ENCODE measurements around the gene PWP1.

PWP1 gene

DNA sequence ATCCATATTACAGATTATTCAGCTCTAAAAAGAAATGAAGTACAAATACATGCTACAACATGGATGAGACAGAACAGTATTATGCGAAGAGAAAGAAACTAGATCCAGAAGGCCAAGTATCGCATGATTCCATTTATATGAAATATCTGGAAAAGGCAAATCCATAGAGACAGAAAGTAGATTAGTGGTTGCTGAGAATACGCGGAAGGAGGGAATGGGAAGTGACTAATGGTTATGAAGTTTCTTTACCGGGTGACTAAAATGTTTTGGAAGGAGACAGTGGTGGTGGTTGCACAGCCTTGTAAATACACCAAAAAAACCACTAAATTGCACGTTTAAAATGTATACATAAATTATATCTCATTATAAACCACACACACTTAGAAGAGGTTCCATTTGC lies 62.9 kb downstream of the PWP1 start:
- Histone ChIP-seq H3K36me3 (ENCODE audit: insufficient read depth, low read length) (peaks cover 76% of the 10 kb centered on the region), H3K9ac (ENCODE audit: low read depth, low read length) (peak overlapping the region; percentile 69), H3K27me3 (ENCODE audit: control insufficient read depth, insufficient read depth, low read length) (no peaks in the 10 kb centered on the region), H3K4me2 (ENCODE audit: low read length) (peak overlapping the region; percentile 76), H3K4me3 (ENCODE audit: low read length) (peak overlapping the region; percentile 45), H3K9me3 (replicated peaks; ENCODE audit: low read length) (no peaks in the 10 kb centered on the region), H3K4me1 (ENCODE audit: control insufficient read depth, insufficient read depth, low read length) (peaks cover 51% of the 10 kb centered on the region)

DNA sequence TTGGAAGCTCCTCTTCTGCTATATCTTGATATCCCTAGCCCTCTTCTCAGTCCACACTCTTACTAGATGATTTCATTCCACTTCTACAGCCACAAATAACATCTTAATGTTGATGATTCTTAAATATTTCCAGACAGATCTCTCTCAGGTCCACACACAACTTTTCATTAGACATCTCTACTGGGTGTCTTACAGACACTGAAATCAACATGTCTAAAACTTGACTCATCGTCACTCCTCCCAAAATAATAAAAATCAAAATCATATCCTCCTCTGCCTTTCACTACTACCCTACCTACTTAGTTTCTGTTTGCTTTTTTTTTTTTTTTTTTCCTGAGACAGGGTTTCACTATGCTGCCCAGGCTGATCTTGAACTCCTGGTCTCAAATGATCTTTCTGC lies 63.5 kb downstream of the PWP1 start:
- Histone ChIP-seq H3K4me2 (ENCODE audit: low read length) (peak overlapping the region; percentile 76), H3K36me3 (ENCODE audit: insufficient read depth, low read length) (peaks cover 76% of the 10 kb centered on the region), H3K4me1 (ENCODE audit: control insufficient read depth, insufficient read depth, low read length) (peaks cover 51% of the 10 kb centered on the region), H3K9ac (ENCODE audit: low read depth, low read length) (peak overlapping the region; percentile 62), H3K9me3 (replicated peaks; ENCODE audit: low read length) (no peaks in the 10 kb centered on the region), H3K4me3 (ENCODE audit: low read length) (peak overlapping the region; percentile 45), H3K27me3 (ENCODE audit: control insufficient read depth, insufficient read depth, low read length) (no peaks in the 10 kb centered on the region)

DNA sequence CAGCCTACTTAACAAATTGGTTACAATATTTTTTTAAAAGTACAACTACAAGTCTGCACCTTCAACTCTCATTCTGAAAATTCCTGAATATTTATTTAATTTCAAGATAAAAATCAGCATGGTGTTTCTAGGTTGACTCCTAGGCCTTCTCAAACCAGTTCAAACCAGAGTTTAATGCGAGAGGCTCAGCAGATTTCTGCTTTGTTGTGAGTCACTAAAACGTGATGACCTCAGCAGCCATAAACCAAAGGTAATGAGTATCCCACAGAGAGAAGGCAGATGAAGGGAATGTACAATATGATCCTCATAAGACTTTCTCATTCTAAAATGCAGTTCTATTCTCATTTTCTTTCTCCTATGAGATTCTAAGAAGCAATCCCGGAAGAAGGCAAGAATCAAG lies 73.8 kb downstream of the PWP1 start:
- Histone ChIP-seq H3K9ac (ENCODE audit: low read depth, low read length) (peak overlapping the region; percentile 98), H3K4me2 (ENCODE audit: low read length) (peak overlapping the region; percentile 100), H3K27me3 (ENCODE audit: control insufficient read depth, insufficient read depth, low read length) (no peaks in the 10 kb centered on the region), H3K4me3 (ENCODE audit: low read length) (peak overlapping the region; percentile 99), H3K4me1 (ENCODE audit: control insufficient read depth, insufficient read depth, low read length) (peaks cover 14% of the 10 kb centered on the region), H3K36me3 (ENCODE audit: insufficient read depth, low read length) (peaks cover 42% of the 10 kb centered on the region), H3K9me3 (replicated peaks; ENCODE audit: low read length) (no peaks in the 10 kb centered on the region)

DNA sequence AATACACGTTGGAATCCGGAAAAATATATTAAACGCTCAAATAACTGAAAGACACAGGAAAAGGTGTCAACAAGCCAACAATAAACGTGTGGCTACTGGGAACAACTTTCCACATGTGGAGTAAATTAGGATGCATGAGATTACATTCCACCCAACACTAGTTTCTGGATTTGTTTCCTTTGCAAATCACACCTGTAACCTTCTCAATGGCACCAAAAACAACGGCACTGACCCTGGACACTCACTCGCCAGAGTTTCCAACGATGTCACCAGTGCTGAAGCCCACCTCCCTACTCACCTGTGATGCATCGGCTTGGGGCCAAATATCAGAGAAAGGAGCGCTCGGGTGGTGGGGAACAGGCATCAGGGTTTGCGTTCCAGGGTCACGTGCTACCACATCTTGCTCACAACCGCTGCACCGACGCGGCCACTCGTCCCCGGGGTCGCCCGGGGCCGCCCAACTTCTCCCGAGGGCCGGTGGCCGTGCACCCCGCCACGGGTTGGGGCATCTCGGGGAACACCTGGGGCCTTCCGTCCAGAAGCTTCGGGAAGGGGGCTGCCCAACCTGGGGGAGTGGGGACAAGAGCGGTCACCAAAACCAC lies 74.7 kb downstream of the PWP1 start:
- Histone ChIP-seq H3K9me3 (replicated peaks; ENCODE audit: low read length) (no peaks in the 10 kb centered on the region), H3K4me3 (ENCODE audit: low read length) (peak overlapping the region; percentile 99), H3K4me2 (ENCODE audit: low read length) (peak overlapping the region; percentile 100), H3K36me3 (ENCODE audit: insufficient read depth, low read length) (peaks cover 34% of the 10 kb centered on the region), H3K4me1 (ENCODE audit: control insufficient read depth, insufficient read depth, low read length) (peaks cover 14% of the 10 kb centered on the region), H3K27me3 (ENCODE audit: control insufficient read depth, insufficient read depth, low read length) (peaks cover under 1% of the 10 kb centered on the region), H3K9ac (ENCODE audit: low read depth, low read length) (peak overlapping the region; percentile 98)

DNA sequence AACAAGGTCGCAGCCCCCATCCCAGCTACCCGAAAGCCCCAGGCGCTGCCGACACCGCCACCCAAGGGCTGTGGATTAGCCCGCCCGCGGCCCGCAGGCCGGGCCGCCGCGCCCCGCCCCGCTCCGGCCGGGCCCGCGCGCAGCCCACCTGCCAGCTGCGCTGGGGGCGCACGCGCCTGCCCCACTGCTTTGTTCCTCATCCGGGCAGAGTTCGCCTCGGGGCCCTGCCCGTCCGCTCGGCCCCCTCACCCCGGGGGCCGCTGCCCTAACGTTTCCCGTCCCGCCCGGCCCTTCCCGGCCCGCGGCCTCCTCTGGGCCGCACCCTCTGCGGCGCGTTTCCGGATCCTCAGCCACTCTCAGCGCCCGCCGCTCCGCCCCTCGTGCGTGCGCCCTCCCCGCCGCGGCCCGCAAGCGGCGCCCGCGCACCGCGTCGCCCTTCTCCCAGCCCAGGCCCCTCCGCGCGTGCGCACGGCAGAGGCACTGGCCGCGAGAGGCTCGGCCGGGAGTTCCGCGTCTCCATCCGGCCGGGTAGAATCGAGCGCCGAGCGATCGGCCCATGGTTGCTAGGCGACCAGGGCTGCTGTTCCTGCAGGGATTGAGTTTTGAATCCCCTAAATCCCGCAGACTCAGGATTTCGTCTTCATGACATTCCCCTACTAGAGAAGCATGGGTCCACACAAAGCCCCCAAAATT lies 75.4 kb downstream of the PWP1 start, which contains the start of gene PRDM4:
PRDM4 (minus strand) TSS at position 329 of the 693 bp plus-strand sequence. CDS start 622 bp downstream, outside the sequence.
- H3K27me3 ChIP-seq (ENCODE audit: control insufficient read depth, insufficient read depth, low read length), result peaks cover 6% of the 10 kb centered on the region
- no peaks in the 10 kb centered on the region for H3K9me3 ChIP-seq (replicated peaks; ENCODE audit: low read length)
- H3K4me2 ChIP-seq (ENCODE audit: low read length), result peak within 1 kb of the TSS; percentile 100
- peak within 1 kb of the TSS; percentile 99 for H3K4me3 ChIP-seq (ENCODE audit: low read length)
- peaks cover 14% of the 10 kb centered on the region for H3K4me1 ChIP-seq (ENCODE audit: control insufficient read depth, insufficient read depth, low read length)
- peaks cover 29% of the 10 kb centered on the region for H3K36me3 ChIP-seq (ENCODE audit: insufficient read depth, low read length)
- H3K9ac ChIP-seq (ENCODE audit: low read depth, low read length), result peak within 1 kb of the TSS; percentile 98

DNA sequence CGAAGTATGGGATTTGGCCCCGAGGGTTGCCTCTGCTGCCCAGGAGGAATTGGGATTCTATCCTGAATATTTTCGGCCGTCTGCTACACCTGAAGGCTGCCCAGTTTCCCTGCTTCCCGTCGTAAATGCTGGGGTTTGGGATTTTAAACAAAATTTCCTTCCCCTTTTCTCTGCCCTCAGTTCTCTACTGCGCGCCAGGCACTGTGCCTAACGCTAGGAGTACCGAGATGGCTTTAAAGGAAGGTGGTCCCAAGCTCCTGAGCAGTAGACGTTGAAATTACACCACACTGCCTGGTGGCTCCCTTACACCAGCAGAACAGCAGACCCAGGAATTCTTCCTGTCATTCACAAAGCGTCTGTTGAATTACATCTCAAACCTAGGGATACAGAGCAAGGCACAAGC lies 75.9 kb downstream of the PWP1 start:
- H3K27me3 ChIP-seq (ENCODE audit: control insufficient read depth, insufficient read depth, low read length), result peaks cover 10% of the 10 kb centered on the region
- H3K4me1 ChIP-seq (ENCODE audit: control insufficient read depth, insufficient read depth, low read length), result peaks cover 14% of the 10 kb centered on the region
- H3K4me3 ChIP-seq (ENCODE audit: low read length), result peak overlapping the region; percentile 99
- H3K9me3 ChIP-seq (replicated peaks; ENCODE audit: low read length), result no peaks in the 10 kb centered on the region
- peaks cover 23% of the 10 kb centered on the region for H3K36me3 ChIP-seq (ENCODE audit: insufficient read depth, low read length)
- H3K9ac ChIP-seq (ENCODE audit: low read depth, low read length), result peak overlapping the region; percentile 75
- peak overlapping the region; percentile 97 for H3K4me2 ChIP-seq (ENCODE audit: low read length)
